H54 (cell line): ENCODE measurements around the gene MCM5.

Experiments
- DNase-seq: peaks from one replicate; pipeline ENCODE4 v3.0.0; 2011; ENCODE audit warnings: low spot score, mixed read lengths; ENCODE audit not compliant: insufficient read length
- FAIRE-seq: peaks from 3 replicates; lab custom pipeline; 2011; peaks lifted over from hg19 to GRCh38; lab: Jason Lieb, UNC
- POLR2A ChIP-seq: IDR thresholded peaks from 2 replicates; pipeline ENCODE4 v1.6.1; 2011; ENCODE audit warnings: low read depth, mild to moderate bottlenecking, low read length

The MCM5 gene

GRCh38 chr22:35404176-35404575 is 4.2 kb downstream of the MCM5 start:
- no peak for TF ChIP-seq POLR2A
- no peak for DNase-seq
- FAIRE-seq, result no peak

GRCh38 chr22:35406443-35406842 is 6.5 kb downstream of the MCM5 start:
- FAIRE-seq, result no peak
- no peak for TF ChIP-seq POLR2A

GRCh38 chr22:35407362-35407761 is 7.4 kb downstream of the MCM5 start:
- TF ChIP-seq POLR2A, result no peak
- FAIRE-seq (no peak), DNase-seq (no peak)

More at GRCh38 chr22:35406443-35406842, 6.5 kb downstream of the MCM5 start:
- DNase-seq, result no peak

- DNase-seq, result no peak
- no peak for TF ChIP-seq POLR2A
- FAIRE-seq, result no peak
These were observed 10.1 kb downstream of the MCM5 start for GRCh38 chr22:35409783-35410662.

- no peak for DNase-seq
- TF ChIP-seq POLR2A, result no peak
- FAIRE-seq, result no peak
These were observed 10.7 kb downstream of the MCM5 start for GRCh38 chr22:35410663-35411034.

- TF ChIP-seq POLR2A, result no peak
- DNase-seq, result no peak
- no peak for FAIRE-seq
These were observed 11.2 kb downstream of the MCM5 start for GRCh38 chr22:35411102-35411501.

GRCh38 chr22:35413624-35414023 is 13.7 kb downstream of the MCM5 start:
- TF ChIP-seq POLR2A, result no peak
- no peak for DNase-seq
- FAIRE-seq, result no peak

- FAIRE-seq (no peak), DNase-seq (no peak)
- TF ChIP-seq POLR2A, result no peak
These were observed 17.7 kb downstream of the MCM5 start for GRCh38 chr22:35417606-35418005.

- TF ChIP-seq POLR2A, result no peak
- no peak for DNase-seq
- no peak for FAIRE-seq
These were observed 18.1 kb downstream of the MCM5 start for GRCh38 chr22:35418088-35418487.

- DNase-seq, result no peak
- TF ChIP-seq POLR2A, result no peak
- FAIRE-seq, result no peak
These were observed 18.8 kb downstream of the MCM5 start for GRCh38 chr22:35418731-35419130.

- FAIRE-seq (no peak), DNase-seq (no peak)
- TF ChIP-seq POLR2A, result no peak
These were observed 19.8 kb downstream of the MCM5 start for GRCh38 chr22:35419756-35420155.

GRCh38 chr22:35421121-35421520 is 21.2 kb downstream of the MCM5 start:
- no peak for FAIRE-seq
- no peak for TF ChIP-seq POLR2A
- DNase-seq, result no peak

GRCh38 chr22:35422145-35422544 is 22.2 kb downstream of the MCM5 start:
- no peak for FAIRE-seq

GRCh38 chr22:35422936-35423335 is 23.0 kb downstream of the MCM5 start:
- no peak for FAIRE-seq
- no peak for TF ChIP-seq POLR2A

More at GRCh38 chr22:35422145-35422544, 22.2 kb downstream of the MCM5 start:
- no peak for DNase-seq
- TF ChIP-seq POLR2A, result no peak

GRCh38 chr22:35424081-35424480 is 24.1 kb downstream of the MCM5 start:
- DNase-seq (no peak), FAIRE-seq (no peak)
- no peak for TF ChIP-seq POLR2A

More at GRCh38 chr22:35422936-35423335, 23.0 kb downstream of the MCM5 start:
- no peak for DNase-seq
